GM13976 (cell line): Measurements from ENCODE around the gene TOMM20L.

Source experiments
- DNase-seq: peaks from one replicate; pipeline ENCODE4 v3.0.0; 2012; ENCODE audit warnings: low spot score
- in situ Hi-C: fragments of 300-500 bp; cut with MboI; formaldehyde crosslinking; loops from one replicate; pipeline ENCODE4 v1.12.0; 2022; ENCODE audit warnings: low sequenced_read_pairs, mixed read lengths, inconsistent platforms; ENCODE audit not compliant: unreplicated experiment
- TF ChIP-seq, protein P1 (sequence below): IDR thresholded peaks from 2 replicates; pipeline ENCODE4 v1.5.1; 2012; ENCODE audit warnings: borderline replicate concordance, mild to moderate bottlenecking; ENCODE audit not compliant: insufficient read depth; ENCODE audit errors: extremely low read depth, missing control alignments, control extremely low read depth

The TOMM20L gene

DNA sequence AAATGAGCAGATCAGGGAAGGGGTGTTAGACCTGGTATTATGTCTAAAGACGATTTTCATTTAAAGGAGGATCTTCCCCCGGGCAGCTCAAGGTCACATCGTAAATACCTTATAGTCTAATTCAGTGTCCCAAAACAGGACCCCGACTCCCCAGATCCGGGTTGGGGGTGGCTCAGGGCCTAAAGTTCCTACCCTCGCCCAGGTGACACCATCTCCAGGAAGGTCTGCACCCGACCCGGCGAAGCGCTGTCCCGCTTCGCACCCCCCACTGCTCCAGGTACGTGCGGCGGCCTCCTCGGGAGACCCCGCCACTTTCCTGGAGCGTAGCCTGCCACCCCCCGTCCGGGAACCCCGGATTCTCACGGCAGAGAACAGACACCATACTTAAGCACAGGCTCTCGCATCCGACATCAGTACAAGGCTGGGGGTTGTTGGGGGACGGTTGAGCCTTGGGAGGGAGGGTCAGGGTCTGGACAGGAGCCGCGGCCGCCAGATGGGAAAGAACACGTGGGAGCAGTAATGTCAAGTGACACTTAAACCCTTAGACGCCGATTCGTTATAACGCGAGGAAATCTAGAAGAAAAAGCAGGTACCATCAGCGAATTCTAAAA lies 31.0 kb downstream of the TOMM20L start:
- peak; percentile 59 for DNase-seq
- TF ChIP-seq, protein P1, sequence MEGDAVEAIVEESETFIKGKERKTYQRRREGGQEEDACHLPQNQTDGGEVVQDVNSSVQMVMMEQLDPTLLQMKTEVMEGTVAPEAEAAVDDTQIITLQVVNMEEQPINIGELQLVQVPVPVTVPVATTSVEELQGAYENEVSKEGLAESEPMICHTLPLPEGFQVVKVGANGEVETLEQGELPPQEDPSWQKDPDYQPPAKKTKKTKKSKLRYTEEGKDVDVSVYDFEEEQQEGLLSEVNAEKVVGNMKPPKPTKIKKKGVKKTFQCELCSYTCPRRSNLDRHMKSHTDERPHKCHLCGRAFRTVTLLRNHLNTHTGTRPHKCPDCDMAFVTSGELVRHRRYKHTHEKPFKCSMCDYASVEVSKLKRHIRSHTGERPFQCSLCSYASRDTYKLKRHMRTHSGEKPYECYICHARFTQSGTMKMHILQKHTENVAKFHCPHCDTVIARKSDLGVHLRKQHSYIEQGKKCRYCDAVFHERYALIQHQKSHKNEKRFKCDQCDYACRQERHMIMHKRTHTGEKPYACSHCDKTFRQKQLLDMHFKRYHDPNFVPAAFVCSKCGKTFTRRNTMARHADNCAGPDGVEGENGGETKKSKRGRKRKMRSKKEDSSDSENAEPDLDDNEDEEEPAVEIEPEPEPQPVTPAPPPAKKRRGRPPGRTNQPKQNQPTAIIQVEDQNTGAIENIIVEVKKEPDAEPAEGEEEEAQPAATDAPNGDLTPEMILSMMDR: no peak

GRCh38 chr14:58427281-58428117 lies 31.8 kb downstream of the TOMM20L start, which contains the start of the genes KIAA0586 and TIMM9:
Gene KIAA0586 (plus strand): TSS chr14:58427719. CDS start chr14:58428265, 546 bp downstream.
Gene TIMM9 (minus strand): TSS chr14:58427531. CDS start chr14:58411945, 15,586 bp downstream.
- TF ChIP-seq, protein P1: no peak
- in situ Hi-C loops: no loop called here

More for the DNA sequence above, 31.0 kb downstream of the TOMM20L start:
- in situ Hi-C loops: no loop called here

DNA sequence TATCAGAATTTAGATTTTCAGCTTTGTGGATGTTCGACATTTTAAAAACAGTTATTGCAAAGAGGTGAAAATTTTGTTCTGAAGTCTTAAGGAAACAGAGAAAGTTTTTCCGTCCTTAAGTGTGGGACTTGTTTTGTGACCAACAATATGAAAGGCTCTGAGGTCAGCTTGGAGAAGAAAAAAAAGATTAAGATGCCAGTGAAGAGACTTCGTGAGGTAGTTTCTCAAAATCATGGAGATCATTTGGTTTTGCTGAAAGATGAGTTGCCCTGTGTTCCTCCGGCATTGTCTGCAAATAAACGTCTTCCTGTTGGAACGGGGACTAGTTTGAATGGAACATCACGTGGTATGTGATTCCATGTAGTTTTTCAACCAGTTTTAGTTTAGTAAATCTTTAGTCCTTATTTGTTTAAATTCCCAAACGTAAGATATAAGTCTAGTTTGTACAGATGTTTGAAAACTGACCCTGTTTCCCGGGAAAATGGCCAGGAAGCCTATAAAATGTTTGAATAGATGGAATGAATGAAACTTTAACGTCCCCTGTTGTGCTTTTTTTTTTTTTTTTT lies 32.5 kb downstream of the TOMM20L start:
- TF ChIP-seq, protein P1: no peak
- DNase-seq: no peak
- in situ Hi-C loops: no loop called here

More at GRCh38 chr14:58427281-58428117, 31.8 kb downstream of the TOMM20L start, which contains the start of the genes KIAA0586 and TIMM9:
- peak; percentile 90 for DNase-seq

GRCh38 chr14:58430156-58430555 lies 34.4 kb downstream of the TOMM20L start:
- DNase-seq: no peak
- TF ChIP-seq, protein P1: no peak
- in situ Hi-C loops: no loop called here

- in situ Hi-C loops: no loop called here
- no peak for DNase-seq
- TF ChIP-seq, protein P1: no peak
Observed at GRCh38 chr14:58439476-58439875, 43.7 kb downstream of the TOMM20L start.

GRCh38 chr14:58444627-58445026 lies 48.9 kb downstream of the TOMM20L start:
- TF ChIP-seq, protein P1: no peak
- DNase-seq: no peak
- in situ Hi-C loops: no loop called here
